KBM-7 (cell line): ENCODE data around the gene STK38L.
"Not testable (repeated sequence)": the region's sequence is repeated elsewhere in the genome, so short reads cannot be mapped to it uniquely, and the experiment has no call there.

ENCODE experiments used
- DNase-seq: peaks from one replicate; pipeline ENCODE4 v3.0.0-alpha.2; 2015
- in situ Hi-C: fragments of 300-500 bp; cut with MboI; formaldehyde crosslinking; loops from 2 replicates; pipeline ENCODE4 v1.14.3; 2020; ENCODE audit warnings: low sequenced_read_pairs, low pct_unique_long_range_greater_than_20kb, mixed read lengths

STK38L gene

DNA sequence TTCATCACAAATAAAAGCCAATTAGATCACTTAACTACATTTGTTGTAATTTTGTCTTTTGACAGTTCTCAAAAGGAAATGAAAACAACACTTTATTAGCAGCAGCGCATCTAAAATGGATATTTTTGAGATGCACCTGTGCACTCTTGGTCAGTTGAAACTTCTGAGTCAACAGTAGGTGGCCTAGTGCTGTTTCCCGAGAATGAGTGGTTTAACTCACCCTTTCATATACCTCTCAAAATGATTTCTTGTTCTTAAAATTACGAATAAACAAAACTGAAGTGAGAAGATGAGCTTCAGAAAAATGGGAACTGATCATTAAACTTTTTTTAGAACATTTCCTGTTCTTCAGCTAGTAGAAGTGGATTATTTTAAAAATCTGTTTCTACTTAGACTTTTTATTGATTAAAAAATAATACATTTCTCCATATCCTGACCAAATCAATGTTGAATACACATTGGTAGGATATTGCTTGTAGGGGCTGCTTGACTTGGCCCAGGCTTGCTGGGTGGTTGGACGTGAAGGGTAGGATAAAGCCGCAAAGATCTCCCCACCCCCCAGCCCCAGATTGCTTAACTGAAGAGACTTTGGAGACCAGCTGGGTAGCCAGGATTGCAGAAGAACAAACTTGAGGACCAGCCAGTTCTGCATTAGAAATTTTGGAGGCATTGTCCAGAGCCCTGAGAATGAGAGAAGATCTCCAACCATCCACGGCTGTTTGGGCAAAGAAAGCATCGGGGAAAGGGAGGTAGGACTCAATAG, 22.3 kb upstream of the STK38L start:
- in situ Hi-C loops: no loop called here
- no peak for DNase-seq

DNA sequence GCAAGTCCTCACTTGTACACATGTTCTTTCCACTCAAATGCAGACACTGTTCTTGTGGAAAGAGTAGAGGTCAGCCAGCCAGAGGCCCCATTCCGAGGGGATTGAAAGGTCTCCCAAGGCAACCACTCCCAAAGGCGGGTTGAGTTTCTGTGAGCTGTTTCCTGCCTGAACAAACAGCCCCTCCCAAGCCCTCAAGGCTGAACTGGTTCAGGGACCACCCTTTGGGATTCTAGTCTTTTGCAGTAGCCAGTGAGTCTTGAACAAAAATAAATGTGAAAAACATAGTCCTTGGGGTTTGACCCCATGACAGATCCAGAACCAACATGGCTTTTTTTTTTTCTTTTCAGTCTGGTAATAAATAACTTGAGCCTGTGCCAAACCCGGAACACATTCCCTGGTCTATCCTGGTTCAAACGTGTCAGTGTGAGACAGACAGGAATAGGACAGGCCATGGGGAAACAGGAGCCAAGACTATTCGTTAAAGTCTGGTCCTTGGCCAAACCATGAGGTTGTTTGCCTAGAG, 17.6 kb upstream of the STK38L start:
- in situ Hi-C loops: no loop called here

DNA sequence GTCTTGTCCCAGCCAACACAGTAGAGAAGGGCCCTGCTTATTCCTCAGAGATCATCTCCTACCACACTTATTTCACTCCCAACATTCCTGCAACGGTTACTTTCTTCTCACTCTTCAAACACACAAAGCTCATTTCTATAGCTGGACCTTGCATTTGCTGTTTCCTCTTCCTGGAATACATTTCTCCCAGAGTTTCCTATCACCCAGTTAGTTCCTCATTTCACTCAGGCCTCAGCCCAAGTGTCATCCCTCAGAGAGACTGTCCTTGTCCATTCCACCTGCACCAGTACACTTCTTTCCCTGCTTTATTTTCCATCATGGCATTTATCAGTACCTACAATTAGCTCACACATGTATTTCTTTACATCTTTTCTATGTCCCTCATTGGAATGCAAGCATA, 14.7 kb upstream of the STK38L start:
- in situ Hi-C loops: no loop called here
- peak; percentile 63 for DNase-seq

More for the DNA sequence above, 17.6 kb upstream of the STK38L start:
- no peak for DNase-seq

DNA sequence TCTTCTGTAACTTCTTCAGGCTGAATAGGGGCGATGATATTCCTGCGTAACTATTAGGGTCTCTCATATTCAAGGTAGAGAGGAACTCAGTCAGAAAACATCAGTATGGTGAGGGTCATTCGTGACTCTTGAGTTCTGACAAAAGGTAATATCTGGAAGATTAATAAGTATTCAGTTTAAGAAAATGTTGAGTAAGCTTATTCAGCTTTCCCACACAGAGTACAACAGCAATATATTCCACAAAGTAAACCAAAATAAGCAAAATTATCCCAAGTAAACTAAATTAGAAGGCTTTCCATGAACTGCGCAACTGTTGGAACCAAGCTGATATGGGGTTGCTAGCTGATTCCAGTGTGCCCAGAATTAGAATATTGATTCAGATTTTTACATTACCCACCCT, 12.7 kb upstream of the STK38L start:
- in situ Hi-C loops, DNase-seq: not testable (repeated sequence)

DNA sequence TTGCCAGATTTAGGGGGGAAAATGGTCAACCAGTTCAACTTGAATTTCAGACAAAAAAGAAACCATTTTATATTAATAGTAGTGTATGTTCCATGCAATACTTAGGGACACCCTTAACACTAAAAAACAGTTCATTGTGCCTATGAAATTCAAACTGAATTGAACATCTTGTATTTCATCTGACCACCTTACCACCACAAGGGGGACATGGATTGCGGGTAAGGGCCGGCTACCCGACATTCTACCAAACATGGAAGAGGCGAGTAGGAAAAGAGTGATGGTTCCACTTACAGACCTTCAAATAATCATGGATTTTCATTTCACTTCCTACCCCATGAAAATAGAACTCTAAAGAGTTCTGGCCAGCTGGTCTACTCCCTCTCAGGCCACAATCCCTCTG, 10.3 kb upstream of the STK38L start:
- no peak for DNase-seq
- in situ Hi-C loops: no loop called here

DNA sequence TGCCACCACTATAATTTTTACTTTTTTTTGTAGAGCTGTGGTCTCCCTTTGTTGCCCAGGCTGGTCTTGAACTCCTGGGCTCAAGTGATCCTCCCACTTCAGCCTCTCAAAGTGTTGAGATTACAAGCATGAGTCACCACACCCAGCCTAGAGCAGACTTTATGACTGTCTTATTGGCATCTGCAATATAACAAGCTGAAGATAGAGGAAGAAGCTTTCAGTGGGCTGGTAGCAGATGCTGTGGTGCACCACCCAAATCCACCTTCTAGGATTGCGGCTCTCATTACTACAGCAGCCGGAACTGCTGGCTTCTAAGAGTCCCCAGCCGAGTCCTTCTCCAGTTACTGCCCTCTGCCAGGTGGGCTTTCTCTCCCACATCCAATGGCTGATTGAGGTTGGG, 7.6 kb upstream of the STK38L start:
- in situ Hi-C loops: no loop called here
- peak; percentile 77 for DNase-seq

DNA sequence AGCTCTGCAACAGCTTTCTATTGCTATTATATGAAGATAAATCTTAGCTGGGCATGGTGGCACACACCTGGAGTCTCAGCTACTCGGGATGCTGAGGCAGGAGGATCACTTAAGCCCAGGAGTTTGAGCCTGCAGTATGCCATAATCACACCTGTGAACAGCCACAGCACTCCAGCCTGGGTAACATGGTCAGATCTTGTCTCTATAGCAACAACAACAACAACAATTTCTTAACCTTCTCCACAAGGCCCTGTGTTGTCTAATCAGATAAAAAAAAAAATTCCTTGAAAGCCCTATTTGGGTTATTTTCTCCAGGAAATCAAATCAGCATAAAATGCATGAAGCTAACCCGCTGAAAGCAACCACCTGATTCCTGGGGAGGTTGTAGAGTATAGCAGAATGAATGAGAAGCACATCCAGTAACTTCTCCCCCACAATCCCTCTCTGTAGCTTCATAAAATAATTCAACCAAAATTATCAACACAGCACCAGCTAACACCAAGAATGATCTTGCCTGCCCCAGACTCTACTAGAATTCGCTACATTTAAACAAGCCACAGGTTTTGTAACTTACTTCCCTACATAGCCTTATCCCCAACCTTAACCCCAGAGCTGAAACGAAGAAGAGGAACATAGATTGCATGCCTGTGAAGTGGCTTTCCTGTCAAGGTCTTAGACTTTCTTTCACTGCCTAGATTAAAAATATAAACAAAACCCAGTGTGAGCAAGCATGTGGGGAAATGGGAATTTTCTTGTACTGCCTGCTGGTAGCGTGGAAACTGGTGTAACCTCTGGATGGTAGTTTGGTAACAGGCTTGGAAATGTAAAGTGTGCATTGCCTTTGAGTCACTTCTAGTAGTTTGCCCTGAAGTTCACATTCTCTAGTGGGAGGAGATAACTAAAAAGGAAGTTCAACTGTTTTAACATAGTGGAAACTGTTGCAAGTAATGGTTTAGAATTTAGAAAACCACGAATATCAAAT, 6.0 kb upstream of the STK38L start:
- DNase-seq: peak; percentile 87
- in situ Hi-C loops: no loop called here

DNA sequence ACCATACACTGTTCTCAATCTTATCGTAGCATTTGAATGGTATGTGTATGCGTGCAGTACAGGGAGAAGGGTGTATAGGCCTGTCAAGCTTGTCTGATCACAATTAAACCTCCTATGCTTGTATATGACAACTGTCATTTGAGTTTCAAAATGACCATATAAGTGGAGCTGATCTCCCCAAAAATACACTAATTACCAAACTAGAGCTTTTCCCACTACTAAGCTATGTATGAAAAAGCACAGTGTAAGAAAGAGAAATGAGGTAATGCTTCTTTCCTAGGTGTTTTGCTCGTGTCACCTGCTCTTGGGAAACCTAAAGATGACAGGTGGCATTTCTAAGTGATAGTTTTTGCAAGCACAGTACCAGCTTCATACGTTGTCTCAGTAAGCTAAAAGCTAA, 1.1 kb upstream of the STK38L start:
- in situ Hi-C loops: no loop called here
- DNase-seq: no peak

DNA sequence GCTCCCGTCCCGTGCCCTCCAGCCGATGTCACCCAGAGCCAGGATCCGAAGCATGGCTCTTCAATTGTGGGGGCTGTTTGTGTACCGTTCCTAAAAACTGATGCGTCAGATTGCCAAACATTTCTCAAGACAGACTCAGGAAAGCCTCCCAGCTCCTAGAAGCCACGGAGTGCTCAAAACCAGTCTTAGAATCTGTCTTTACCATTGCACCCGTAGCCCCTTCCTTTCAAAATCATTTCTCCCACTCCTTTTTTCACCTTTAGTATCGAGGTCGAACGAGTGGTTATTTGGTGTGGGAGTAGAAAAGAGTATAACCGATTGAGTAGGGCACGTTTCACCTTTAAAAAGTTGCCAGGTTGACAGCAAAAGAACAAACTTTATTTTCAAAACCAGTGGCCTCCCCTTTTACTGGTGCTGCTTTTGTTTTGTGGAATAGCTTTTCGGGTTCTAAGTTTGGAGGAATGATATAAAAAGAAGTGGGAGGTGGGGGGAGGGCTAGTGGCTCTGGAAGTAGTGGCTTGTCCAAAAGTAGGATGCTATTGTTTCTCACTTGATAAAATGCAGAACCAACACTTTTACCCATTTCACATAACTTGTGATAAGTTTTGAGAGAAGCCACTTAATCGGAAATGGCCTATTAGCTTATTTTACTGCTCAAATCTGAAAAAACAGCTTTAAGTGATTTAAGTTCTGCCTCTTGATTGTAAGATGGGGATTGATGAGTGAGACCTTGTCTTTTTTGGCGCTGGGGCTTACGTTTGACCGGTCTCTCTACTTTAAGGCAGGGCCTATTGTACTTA, 803 bp downstream of the STK38L start:
- peak; percentile 38 for DNase-seq

DNA sequence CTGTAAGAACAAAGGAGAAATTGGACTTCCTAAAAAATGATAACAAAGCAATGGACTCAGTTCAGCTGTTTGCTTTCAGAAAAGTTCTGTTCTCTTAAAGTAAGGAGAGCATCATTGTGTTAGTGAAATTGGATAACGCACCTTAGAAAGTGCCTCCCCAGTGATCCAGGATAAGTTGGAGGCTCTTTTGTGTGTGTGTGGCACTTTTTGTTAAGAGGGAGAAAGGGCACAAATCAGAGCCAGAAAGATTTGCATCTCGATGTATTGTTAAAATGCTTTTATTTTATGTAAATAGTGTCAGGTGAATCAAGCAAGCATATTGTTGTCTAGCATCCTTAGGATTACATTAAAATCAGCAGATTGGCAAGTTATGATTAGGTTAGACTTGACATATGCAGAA, 2.1 kb downstream of the STK38L start:
- in situ Hi-C loops: no loop called here

More for the DNA sequence above, 803 bp downstream of the STK38L start:
- in situ Hi-C loops: no loop called here

DNA sequence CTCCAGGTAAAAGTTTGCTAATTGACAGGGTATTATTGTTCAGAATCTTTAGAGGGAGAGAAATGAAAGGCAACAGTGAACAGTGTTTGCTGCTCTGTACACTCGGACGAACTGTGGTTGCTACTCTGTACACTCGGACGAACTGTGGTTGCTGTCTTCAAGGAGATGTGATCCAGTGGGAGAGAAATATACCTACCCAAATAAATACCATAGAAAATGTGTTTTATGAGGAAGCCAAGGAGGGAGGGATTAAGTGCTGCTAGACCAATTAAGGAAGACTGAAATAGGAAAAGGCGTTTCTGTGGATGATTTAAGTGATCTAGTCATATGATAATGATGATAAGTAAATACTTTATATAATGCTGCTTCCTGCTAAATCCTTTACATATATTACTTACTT, 2.7 kb downstream of the STK38L start:
- DNase-seq: no peak
- in situ Hi-C loops: no loop called here

More for the DNA sequence above, 2.1 kb downstream of the STK38L start:
- DNase-seq: no peak

DNA sequence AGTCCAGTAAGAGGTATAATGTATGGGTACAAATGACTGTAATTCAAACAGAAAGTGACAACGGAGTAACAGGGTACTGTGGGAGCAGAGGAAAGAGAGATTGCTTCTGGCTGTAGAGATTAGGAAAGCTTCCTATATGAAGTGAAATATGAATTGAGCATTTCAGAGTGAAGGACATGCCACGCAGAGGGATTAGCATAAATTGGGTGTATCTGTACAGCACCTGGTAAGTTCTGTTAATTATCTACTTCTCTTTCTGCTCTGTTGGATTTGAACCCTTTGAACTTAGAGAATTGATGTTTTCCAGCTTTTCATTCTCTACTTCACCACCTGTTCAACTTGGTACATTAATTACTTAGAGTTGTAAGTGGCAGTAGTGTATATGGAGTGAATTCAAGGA, 8.8 kb downstream of the STK38L start:
- in situ Hi-C loops: no loop called here
- no peak for DNase-seq

DNA sequence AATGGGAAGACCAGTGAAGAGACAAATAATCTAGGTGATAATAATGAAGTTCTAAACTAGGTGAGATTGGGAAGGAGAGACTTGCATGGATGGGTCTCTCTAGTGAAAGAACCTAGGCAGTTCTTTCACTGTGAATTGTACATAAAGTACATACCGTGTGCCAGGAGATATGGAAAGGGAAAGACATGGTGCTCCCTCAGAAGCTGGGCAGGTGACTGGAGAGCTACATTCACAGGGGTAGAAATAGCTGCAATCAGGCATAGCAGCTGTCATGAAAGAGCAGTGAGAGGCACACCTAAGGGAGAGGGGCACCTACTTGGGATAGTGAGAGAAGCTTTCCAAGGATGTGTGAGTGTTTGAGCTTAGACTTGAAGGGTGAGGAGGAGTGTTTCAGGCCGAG, 9.3 kb downstream of the STK38L start:
- no peak for DNase-seq
- in situ Hi-C loops: no loop called here

DNA sequence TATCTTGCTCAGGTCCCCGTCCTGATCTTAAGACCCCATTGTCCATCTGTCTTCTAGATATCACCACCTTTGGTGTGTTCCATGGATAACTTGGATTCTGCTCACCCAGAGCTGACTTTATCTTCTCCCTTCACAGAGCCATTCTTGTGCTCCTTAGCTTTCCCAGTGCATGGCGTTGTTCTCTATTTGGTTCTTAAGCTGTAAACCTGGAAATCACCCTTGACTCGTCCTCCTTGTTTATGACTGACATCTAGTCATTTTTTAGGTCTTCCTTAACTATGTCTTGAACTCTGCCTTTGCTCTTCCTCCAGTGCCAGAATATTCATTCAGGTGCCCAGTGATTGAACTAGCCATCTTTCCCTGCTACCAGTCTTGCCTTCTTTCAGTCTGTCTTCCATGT, 11.7 kb downstream of the STK38L start:
- DNase-seq: no peak
- in situ Hi-C loops: no loop called here

DNA sequence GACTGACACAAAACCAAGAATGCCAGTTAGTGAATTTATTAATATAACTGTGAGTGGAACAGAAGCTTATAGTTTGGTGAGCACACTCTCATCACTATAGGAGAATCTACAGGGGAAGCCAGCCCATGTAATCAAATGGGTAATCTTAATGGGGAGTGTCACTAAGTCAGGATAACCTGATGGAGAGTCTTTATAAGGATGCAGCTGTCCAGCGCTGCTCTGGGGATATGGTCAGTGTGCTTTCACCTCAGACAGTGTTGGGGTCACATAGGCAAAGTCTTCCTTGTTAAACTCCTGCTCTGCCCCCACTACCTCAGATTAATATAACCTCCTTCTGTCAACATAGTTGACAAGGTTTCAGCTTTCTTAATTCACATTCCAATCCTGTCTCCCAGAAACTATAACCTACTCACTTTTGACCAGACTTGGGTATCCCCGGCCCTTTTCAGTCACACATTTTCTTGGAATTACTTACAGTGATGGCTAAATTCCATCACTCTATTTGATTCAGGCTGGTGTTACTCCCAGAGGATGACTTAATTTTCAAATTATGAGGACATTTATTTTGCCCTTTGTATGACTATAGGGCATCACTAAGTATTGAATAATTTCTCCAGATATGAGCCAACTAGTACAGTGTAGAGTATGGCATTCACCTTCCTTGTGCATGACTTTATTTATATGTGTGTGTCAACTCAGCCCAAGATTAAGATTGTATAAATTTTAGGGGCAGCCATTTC, 13.2 kb downstream of the STK38L start:
- DNase-seq: no peak
- in situ Hi-C loops: no loop called here

DNA sequence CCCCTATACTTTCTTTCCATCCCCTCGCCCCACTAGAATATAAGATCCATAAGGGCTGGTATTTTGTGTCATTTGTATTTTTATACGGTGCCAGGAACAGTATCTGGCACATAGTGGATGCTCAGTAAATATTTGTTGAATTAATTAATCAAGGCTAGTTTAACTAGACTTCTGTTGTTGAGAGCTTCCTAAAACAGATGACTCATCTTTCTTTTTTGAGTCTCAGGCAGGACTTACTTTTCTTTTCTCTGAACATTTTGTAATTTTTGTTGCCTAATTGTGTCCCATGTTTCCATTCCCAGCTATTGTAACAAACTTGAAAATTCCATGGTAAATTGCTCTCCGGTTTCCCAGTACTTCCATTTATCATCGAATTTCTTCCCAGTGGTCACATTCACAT, 16.7 kb downstream of the STK38L start:
- in situ Hi-C loops: no loop called here
- DNase-seq: no peak

DNA sequence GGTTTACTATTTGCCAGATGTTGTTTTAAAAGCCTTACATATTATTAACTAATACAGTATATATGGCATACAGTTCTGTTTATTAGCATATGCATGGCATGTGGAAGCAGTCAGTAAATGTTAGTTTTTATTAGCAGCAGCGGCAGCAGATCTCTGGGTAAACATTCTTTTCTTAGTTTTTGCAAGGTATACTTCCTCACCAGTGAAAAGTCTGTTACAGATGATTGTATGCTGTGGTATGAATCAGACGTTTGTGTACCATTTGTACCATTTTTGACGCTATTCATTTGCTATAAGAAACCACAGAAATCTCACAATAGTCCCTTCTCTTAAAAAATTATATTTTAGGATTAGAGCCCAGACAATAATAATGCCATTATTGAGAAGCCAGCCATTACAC, 17.8 kb downstream of the STK38L start:
- no peak for DNase-seq
- in situ Hi-C loops: no loop called here

DNA sequence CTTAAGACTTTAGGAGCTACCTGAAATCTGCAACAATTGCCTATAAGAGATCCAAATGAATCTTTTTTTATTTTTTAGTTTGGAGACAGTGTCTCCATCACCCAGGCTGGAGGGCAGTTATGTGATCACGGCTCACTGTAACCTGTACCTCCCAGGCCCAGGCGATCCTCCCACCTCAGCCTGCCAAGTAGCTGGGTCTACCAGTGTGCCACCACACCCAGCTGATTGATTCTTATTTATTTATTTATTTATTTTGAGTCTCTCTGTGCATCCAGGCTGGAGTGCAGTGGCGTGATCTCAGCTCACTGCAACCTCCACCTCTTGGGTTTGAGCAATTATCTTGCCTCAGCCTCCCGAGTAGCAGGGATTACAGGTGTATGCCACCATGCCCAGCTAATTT, 26.1 kb downstream of the STK38L start:
- in situ Hi-C loops: no loop called here
- no peak for DNase-seq

DNA sequence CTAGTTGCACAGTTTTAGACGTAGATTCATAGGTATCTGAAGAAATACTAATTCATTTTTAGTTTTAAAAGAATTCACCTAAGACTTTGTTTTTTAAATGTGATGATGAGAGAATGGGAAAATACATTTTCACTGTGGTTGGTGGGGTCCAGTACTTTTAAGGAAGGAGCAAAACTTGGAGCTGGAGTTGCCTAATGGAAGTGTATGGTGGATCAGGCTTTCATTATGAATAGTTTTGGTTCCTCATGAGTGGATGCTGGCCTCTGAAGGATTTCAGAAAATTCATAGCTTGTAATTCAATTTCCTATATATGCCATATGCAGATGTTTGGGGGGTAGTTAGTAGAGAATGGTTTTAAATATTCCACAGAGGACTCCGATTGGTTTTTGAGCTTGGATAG, 27.1 kb downstream of the STK38L start:
- in situ Hi-C loops: no loop called here
- DNase-seq: no peak
